Skeletal muscle cell (primary cell): Measurements from ENCODE around the gene AGTR1.
A peak's percentile ranks its signal among the peaks of the same experiment; 100 is the strongest.

Experiments
- DNase-seq: peaks from one replicate; pipeline ENCODE4 v3.0.0-alpha.2; 2010; ENCODE audit warnings: low read depth
- H3K4me3 ChIP-seq: 2 replicates; pipeline ENCODE4 v1.5.1; 2011; ENCODE audit warnings: low read depth, mild to moderate bottlenecking, control low read depth, low read length, moderate library complexity

Gene AGTR1

DNA sequence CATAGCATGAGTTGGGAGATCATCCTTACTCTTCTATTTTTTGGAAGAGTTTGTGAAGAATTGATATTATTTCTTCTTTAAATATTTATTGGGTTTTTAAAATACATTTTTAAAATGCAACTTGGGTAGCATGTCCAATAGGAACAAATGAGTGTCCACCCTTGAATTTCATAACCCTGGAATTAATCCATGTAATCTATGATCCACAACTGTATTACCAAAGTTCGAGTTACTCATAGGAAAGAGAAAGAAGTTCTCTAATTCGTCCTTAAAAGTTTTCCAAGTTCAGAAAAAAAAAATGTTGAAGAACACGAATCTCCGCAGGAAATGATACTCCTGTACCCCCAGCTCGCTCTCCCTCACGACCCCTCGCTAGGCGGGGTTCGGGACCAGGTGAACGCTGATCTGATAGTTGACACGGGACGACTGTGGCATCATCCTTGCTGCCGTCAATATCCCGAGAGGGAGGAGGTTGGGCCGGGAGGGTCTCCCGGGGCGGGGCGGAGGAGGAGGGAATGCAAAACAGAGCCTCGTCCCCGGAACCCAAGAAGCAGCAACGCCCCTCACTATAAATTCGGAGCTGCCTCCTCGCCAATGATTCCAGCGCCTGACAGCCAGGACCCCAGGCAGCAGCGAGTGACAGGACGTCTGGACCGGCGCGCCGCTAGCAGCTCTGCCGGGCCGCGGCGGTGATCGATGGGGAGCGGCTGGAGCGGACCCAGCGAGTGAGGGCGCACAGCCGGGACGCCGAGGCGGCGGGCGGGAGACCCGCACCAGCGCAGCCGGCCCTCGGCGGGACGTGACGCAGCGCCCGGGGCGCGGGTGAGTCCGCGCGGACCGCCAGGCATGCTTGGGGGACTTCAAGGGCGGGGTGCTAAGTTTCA lies at the start of gene AGTR1:
Gene AGTR1, plus strand, starts transcription at position 598 of the 884 bp plus-strand sequence. CDS start 43,133 bp downstream, outside the sequence.
- DNase-seq, result no peak

GRCh38 chr3:148648685-148649352 lies 48.9 kb upstream of the AGTR1 start:
- H3K4me3 ChIP-seq, result no peak overlapping the region
- peak; percentile 28 for DNase-seq

More for the DNA sequence above, at the start of gene AGTR1:
- H3K4me3 ChIP-seq, result peak within 1 kb of the TSS; percentile 67

GRCh38 chr3:148651549-148651948 lies 46.2 kb upstream of the AGTR1 start:
- no peak overlapping the region for H3K4me3 ChIP-seq
- DNase-seq, result no peak

DNA sequence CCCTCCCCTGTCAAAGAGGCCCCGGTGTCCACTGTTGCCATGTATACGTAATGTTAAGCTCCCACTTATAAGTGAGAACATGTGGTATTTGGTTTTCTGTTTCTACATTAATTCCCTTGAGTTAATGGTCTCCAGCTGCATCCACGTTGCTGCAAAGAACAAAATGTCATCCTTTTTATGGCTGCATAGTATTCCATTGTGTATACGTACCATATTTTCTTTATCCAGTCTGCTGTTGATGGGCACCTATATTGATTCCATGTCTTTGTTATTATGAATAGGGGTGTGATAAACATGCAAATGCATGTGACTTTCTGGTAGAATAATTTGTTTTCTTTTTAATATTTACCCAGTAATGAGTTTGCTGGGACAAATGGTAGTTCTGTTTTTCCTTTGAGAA lies 43.3 kb upstream of the AGTR1 start:
- DNase-seq, result no peak
- H3K4me3 ChIP-seq, result no peak overlapping the region

- DNase-seq, result no peak
- H3K4me3 ChIP-seq, result no peak overlapping the region
Measured at GRCh38 chr3:148657470-148657869, 40.2 kb upstream of the AGTR1 start.

- DNase-seq, result no peak
- H3K4me3 ChIP-seq, result no peak overlapping the region
Measured at GRCh38 chr3:148659512-148659911, 38.2 kb upstream of the AGTR1 start.

DNA sequence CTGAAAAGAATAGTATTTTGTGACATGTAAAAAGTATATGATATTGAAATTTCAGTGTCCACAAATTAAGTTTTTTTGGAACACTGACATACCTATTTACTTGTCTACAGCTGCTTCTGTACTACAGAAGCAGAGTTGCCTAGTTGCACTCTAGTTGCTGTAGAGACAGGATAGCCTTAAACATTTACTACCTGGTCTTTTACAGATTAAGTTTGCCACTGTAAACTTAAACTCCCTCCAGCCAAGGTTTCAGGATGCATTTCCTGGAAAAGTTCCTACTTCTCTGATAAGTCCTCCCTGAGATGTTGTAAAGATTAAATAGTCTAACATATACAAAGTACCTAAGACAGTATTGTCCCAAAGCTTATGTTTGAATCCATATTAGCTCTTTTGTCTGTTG lies 17.4 kb upstream of the AGTR1 start:
- no peak for DNase-seq
- H3K4me3 ChIP-seq, result no peak overlapping the region

GRCh38 chr3:148681080-148681479 lies 16.6 kb upstream of the AGTR1 start:
- H3K4me3 ChIP-seq, result no peak overlapping the region
- peak; percentile 26 for DNase-seq

DNA sequence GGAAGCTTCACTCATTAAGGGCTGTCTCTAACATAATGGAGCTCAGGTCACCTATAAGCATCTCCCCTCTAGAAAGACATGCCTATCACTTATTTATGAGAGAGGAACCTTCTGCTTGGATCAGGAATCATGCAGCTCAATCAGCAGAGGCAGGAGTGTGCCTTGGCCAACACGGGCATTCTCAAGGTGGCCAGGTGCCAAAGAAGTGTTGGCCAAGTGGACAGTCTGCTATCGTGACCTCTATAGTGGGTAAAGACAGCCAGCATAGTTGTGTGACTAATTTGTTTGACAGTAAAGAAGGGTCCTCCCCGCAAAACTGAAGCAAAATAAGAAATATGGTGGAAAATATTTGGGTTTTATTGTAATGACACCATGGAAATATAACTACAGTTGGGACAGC lies 14.7 kb upstream of the AGTR1 start:
- no peak overlapping the region for H3K4me3 ChIP-seq
- no peak for DNase-seq

DNA sequence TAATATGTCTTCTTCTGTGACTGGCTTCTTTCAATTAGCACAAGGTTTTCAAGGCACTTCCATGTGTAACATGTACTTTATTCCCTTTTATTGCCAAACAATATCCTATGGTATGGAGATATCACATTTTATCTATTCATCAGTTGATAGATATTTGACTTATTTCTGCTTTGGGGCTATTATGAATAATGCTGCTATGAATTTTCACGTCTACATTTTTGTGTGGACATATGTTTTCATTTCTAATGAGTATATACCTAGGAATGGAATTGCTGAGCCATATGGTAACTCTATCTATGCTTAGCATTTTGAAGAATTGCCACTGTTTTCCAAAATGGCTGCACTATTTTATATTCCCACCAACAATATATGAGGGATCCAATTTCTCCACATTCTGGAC lies 3.6 kb upstream of the AGTR1 start:
- H3K4me3 ChIP-seq, result no peak overlapping the region
- no peak for DNase-seq

GRCh38 chr3:148698190-148698810 lies 597 bp downstream of the AGTR1 start:
- H3K4me3 ChIP-seq, result peak overlapping the region; percentile 67
- no peak for DNase-seq

DNA sequence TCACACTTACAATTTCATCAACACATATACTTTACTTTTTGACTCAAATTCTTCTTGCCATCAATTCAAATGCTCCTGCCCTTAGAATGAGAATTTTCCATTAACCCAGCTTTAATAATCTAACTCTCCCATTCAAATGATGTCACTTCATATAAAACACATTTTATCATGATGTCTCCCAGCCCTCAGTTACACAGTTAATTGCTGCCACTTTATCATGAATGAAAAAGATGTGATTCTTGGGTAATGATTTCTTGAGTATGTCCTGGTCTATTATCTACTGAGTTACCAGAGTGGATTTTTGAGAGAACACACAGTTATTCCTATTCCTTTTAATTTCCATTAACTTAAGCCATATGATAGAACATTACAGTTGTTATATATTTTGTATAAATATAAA lies 7.6 kb downstream of the AGTR1 start:
- no peak for DNase-seq
- H3K4me3 ChIP-seq, result no peak overlapping the region

DNA sequence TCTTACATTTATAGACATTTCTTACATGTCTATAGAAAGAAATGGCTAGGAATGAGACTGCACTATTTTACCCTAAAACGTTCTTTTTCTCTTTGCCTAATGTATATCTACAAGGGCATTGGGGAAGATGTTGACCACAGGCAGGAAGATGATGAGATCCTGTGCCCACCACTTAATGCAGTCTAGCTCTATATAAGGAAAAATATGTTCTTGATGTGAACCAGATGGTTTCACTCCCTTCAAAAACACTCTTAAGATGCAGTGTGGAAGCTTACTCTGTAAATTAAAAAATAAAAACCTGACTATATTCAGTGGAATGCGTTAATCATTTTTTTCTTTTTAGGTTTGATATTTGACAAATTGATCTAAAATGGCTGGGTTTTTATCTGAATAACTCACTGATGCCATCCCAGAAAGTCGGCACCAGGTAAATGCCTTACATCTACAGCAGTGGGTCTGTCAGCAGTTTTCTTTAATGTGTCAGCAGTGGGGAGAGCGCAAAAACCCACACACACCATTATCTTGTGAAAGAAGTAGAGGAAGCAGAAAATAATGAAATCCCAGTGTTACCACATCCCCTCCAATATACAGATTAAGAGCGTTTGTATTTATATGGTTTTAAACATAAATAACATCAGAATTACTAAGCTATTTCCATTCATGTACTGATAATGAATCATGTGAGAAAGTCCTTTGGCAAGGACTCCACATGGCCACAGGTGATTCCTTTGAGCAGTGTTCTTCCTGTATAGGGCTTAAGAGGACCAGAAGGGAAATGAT lies 10.1 kb downstream of the AGTR1 start:
- DNase-seq, result no peak
- no peak overlapping the region for H3K4me3 ChIP-seq

DNA sequence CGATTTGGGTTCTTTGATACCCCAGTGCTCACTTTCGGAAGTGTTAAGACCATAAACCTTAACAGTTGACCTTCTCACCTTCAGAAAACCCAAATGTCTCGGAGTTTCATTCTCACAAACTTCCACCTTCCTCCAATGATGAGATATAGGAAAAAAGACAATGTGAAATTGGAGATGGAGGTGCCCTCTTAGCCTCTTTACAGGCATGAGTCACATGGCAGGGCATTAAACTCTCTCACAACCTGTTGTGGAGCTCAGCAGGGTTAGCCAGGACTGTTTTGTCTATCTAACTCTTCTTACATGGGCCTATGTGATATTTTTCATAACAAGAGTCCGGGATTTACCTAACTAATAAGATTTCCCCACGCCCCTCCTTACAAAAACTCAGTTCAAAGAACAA lies 10.7 kb downstream of the AGTR1 start:
- no peak for DNase-seq
- no peak overlapping the region for H3K4me3 ChIP-seq

GRCh38 chr3:148709560-148710253 lies 12.0 kb downstream of the AGTR1 start:
- H3K4me3 ChIP-seq, result no peak overlapping the region
- no peak for DNase-seq

GRCh38 chr3:148710665-148711064 lies 13.0 kb downstream of the AGTR1 start:
- no peak for DNase-seq
- no peak overlapping the region for H3K4me3 ChIP-seq

DNA sequence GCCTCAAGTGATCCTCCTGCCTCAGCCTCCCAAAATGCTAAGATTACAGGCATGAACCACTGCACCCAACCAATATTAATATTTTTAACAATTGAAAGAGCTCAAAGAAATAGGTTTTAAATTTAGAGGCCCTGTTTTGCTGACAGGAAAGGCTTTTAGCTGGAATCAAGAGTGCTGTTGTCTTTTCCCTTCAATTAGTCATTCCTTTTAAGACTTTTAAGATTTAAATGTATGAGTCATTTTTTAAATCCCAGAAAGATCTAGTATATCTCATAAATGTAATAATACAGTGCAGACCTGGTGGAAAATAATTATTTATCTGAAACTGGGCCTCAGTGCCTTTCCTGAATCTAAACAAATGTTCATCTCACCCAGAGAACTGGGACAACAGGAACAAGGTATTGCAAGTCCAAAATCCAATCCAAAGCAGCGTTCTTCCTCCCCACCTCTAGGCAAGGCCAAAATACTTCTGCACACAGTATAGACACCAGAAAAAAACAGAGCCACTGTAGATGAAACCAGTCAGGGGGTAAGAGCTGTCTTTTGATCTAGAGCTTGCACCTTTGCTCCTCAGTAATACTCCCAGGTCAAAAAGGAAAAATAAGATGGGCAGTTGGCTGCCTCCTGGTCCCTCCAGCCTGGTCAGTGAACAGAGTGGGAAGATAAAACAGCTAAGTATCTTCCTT lies 14.4 kb downstream of the AGTR1 start:
- DNase-seq, result no peak
- H3K4me3 ChIP-seq, result no peak overlapping the region

DNA sequence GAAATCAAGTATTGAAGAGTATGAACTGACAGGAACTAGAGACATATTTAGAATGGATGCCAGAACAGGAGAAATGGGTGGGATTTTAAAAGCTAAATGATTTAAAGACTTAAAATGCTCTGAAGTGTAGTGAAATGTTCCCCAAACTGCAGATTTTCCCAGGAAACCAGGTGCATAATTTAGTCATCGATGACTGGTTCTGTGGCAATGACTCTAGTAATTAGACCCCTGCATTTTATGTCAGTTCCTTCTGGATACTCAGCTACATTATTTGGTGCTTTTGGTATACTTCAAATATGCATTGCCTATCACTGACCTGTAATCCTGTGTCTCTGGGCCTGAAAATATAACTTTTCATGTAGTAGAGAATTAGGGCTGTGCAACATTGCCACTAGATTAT lies 16.8 kb downstream of the AGTR1 start:
- H3K4me3 ChIP-seq, result no peak overlapping the region
- DNase-seq, result no peak

DNA sequence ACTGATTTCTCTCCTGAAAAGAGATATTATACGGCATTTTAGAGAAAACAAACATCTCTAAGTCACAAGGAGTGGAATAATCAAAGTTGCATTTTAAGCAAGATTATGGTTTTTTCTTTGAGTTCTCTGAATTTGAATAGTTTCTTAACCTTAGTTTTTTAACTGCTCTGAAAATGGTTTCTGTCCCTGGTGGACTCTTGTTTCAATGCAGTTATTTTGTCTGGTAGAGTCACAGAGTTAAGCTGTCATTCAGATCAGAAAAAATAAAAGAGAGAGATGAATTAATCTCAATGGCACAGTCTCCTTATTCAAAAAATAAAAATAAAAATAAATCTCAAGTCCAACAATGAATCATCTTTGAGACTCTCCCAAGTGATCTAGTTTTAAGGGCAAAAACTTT lies 19.0 kb downstream of the AGTR1 start:
- no peak overlapping the region for H3K4me3 ChIP-seq
- DNase-seq, result no peak
